ENCODE results near the gene RNF7.
"Not testable (repeated sequence)": the region's sequence is repeated elsewhere in the genome, so short reads cannot be mapped to it uniquely, and the experiment has no call there.

RNF7 gene

GRCh38 chr3:141738022-141738890 lies at the start of gene RNF7:
Gene RNF7 (plus strand): TSS chr3:141738298. CDS start chr3:141738342, 44 bp downstream.
- intact Hi-C loops (cut with micrococcal nuclease), result loop anchor here (1.0 to 10.0 kb wide), 7 partner anchors 46 to 233 kb away; partner anchors contain the start of gene ATP1B3
- peaks cover 25% of the 10 kb centered on the region for H3K36me3 Mint-ChIP-seq (ENCODE audit: low read depth)
- peak within 1 kb of the TSS; percentile 99 for H3K4me3 Mint-ChIP-seq
- peak within 1 kb of the TSS; percentile 100 for H3K27ac Mint-ChIP-seq
- H3K4me1 Mint-ChIP-seq (ENCODE audit: low read depth), result peaks cover 46% of the 10 kb centered on the region
- H3K27me3 Mint-ChIP-seq, result no peaks in the 10 kb centered on the region
- no peaks in the 10 kb centered on the region for H3K9me3 Mint-ChIP-seq

DNA sequence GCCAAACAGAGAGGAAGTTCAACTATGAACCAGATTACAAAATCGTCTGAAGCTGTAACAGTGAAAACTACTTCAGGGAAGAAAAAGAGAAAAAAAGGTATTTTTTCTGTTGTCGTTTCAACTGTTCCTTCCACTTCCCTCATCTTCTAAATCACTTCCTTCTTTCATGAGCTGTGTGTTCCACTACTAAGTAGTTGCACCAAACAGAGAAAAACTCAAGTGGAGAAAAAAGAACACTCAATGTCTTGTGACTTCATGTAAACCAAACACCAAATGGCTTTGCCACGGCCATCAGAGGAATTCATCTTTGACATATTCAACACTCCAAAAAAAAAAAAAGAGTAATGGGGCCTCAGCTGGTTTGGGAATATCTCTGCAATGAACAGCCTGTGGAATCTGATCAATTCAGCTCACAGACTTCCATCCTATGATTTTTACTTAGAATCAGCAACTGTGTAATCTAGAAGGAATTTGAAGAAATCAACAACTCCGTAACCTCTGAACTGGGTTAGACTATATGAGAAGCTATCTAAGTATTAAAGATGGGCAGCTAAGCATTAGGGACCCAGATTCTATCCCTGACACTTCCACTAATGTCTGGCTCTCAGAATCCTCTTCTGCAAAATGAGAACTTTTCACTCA lies 47.5 kb upstream of the RNF7 start:
- Mint-ChIP-seq H3K27ac (peak overlapping the region; percentile 58), H3K4me3 (no peak overlapping the region), H3K36me3 (ENCODE audit: low read depth) (no peaks in the 10 kb centered on the region), H3K9me3 (no peaks in the 10 kb centered on the region), H3K4me1 (ENCODE audit: low read depth) (peaks cover 33% of the 10 kb centered on the region), H3K27me3 (no peaks in the 10 kb centered on the region)
- intact Hi-C loops (cut with micrococcal nuclease), result loop anchor here (5.0 kb wide), 2 partner anchors 33 to 47 kb away; partner anchors contain the start of gene RNF7

- not testable (repeated sequence) for H3K4me3 Mint-ChIP-seq; H3K9me3 Mint-ChIP-seq; H3K27ac Mint-ChIP-seq; H3K36me3 Mint-ChIP-seq (ENCODE audit: low read depth); H3K27me3 Mint-ChIP-seq
- intact Hi-C loops (cut with micrococcal nuclease), result loop anchor here (5.0 kb wide), 2 partner anchors 34 to 46 kb away; partner anchors contain the start of gene RNF7
- H3K4me1 Mint-ChIP-seq (ENCODE audit: low read depth), result peaks cover 23% of the 10 kb centered on the region
These were observed 46.6 kb upstream of the RNF7 start for GRCh38 chr3:141691471-141691870.

DNA sequence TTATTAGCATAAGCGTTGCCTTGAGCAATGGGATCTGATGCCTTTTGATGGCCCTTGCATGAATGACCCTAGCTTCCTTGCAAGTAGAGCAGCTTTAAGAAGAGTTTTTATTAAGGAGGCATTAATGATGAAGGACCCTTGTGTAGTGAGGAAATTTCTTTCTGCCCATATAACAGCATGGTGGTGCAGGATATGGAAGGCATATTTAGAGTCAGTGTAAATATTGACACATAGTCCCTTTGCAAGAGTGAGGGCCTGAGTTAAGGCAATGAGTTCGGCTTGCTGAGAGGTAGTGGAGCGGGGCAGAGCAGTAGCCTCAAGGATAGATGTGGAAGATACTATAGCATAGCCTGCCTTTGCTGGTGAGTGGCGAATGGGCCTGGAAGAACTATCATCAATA lies 45.1 kb upstream of the RNF7 start:
- not testable (repeated sequence) for H3K27me3 Mint-ChIP-seq; H3K4me3 Mint-ChIP-seq; H3K36me3 Mint-ChIP-seq (ENCODE audit: low read depth); H3K9me3 Mint-ChIP-seq; H3K27ac Mint-ChIP-seq
- intact Hi-C loops (cut with micrococcal nuclease), result loop anchor here (5.0 kb wide), 2 partner anchors 36 to 44 kb away; partner anchors contain the start of gene RNF7
- peaks cover 17% of the 10 kb centered on the region for H3K4me1 Mint-ChIP-seq (ENCODE audit: low read depth)

- intact Hi-C loops (cut with micrococcal nuclease), result no loop called here
- Mint-ChIP-seq H3K4me3 (no peak overlapping the region), H3K27ac (no peak overlapping the region), H3K9me3 (no peaks in the 10 kb centered on the region), H3K36me3 (ENCODE audit: low read depth) (no peaks in the 10 kb centered on the region), H3K27me3 (no peaks in the 10 kb centered on the region), H3K4me1 (ENCODE audit: low read depth) (no peaks in the 10 kb centered on the region)
These were observed 38.8 kb upstream of the RNF7 start for GRCh38 chr3:141699324-141699723.

GRCh38 chr3:141699897-141700296 lies 38.2 kb upstream of the RNF7 start:
- Mint-ChIP-seq H3K27me3 (no peaks in the 10 kb centered on the region), H3K4me3 (no peak overlapping the region), H3K4me1 (ENCODE audit: low read depth) (no peaks in the 10 kb centered on the region), H3K27ac (no peak overlapping the region), H3K36me3 (ENCODE audit: low read depth) (no peaks in the 10 kb centered on the region), H3K9me3 (no peaks in the 10 kb centered on the region)
- intact Hi-C loops (cut with micrococcal nuclease), result no loop called here

DNA sequence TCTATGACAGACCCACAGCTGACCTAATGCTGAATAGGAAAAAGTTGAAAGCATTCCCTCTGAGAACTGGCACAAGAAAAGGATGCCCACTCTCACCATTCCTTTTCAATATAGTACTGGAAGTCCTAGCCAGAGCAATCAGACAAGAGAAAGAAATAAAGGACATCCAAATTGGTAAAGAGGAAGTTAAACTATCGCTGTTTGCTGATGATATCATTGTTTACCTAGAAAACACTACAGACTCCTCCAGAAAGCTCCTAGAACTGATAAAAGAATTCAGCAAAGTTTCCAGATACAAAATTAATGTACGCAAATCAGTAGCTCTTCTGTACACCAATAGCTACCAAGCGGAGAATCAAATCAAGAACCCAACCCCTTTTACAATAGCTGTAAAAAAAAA lies 34.7 kb upstream of the RNF7 start:
- H3K36me3 Mint-ChIP-seq (ENCODE audit: low read depth); intact Hi-C loops (cut with micrococcal nuclease); H3K27me3 Mint-ChIP-seq; H3K9me3 Mint-ChIP-seq; H3K4me1 Mint-ChIP-seq (ENCODE audit: low read depth); H3K27ac Mint-ChIP-seq; H3K4me3 Mint-ChIP-seq: not testable (repeated sequence)

- H3K36me3 Mint-ChIP-seq (ENCODE audit: low read depth), result no peaks in the 10 kb centered on the region
- intact Hi-C loops (cut with micrococcal nuclease), result no loop called here
- H3K27me3 Mint-ChIP-seq, result no peaks in the 10 kb centered on the region
- peaks cover 23% of the 10 kb centered on the region for H3K4me1 Mint-ChIP-seq (ENCODE audit: low read depth)
- H3K27ac Mint-ChIP-seq, result no peak overlapping the region
- H3K4me3 Mint-ChIP-seq, result no peak overlapping the region
- no peaks in the 10 kb centered on the region for H3K9me3 Mint-ChIP-seq
These were observed 30.3 kb upstream of the RNF7 start for GRCh38 chr3:141707741-141708203.

- intact Hi-C loops (cut with micrococcal nuclease), result no loop called here
These were observed 29.7 kb upstream of the RNF7 start for GRCh38 chr3:141708367-141708766.

GRCh38 chr3:141709126-141709770 lies 28.9 kb upstream of the RNF7 start:
- peaks cover 24% of the 10 kb centered on the region for H3K4me1 Mint-ChIP-seq (ENCODE audit: low read depth)
- H3K9me3 Mint-ChIP-seq, result no peaks in the 10 kb centered on the region
- H3K27me3 Mint-ChIP-seq, result no peaks in the 10 kb centered on the region
- H3K36me3 Mint-ChIP-seq (ENCODE audit: low read depth), result no peaks in the 10 kb centered on the region
- no peak overlapping the region for H3K4me3 Mint-ChIP-seq
- intact Hi-C loops (cut with micrococcal nuclease), result no loop called here
- H3K27ac Mint-ChIP-seq, result no peak overlapping the region

More at GRCh38 chr3:141708367-141708766, 29.7 kb upstream of the RNF7 start:
- H3K4me1 Mint-ChIP-seq (ENCODE audit: low read depth), result peaks cover 24% of the 10 kb centered on the region
- H3K9me3 Mint-ChIP-seq, result no peaks in the 10 kb centered on the region
- no peak overlapping the region for H3K4me3 Mint-ChIP-seq
- H3K36me3 Mint-ChIP-seq (ENCODE audit: low read depth), result no peaks in the 10 kb centered on the region
- no peaks in the 10 kb centered on the region for H3K27me3 Mint-ChIP-seq
- H3K27ac Mint-ChIP-seq, result no peak overlapping the region

GRCh38 chr3:141710121-141710520 lies 28.0 kb upstream of the RNF7 start:
- H3K4me3 Mint-ChIP-seq, result no peak overlapping the region
- H3K27me3 Mint-ChIP-seq, result no peaks in the 10 kb centered on the region
- H3K9me3 Mint-ChIP-seq, result no peaks in the 10 kb centered on the region
- intact Hi-C loops (cut with micrococcal nuclease), result no loop called here
- no peak overlapping the region for H3K27ac Mint-ChIP-seq
- no peaks in the 10 kb centered on the region for H3K36me3 Mint-ChIP-seq (ENCODE audit: low read depth)
- H3K4me1 Mint-ChIP-seq (ENCODE audit: low read depth), result peaks cover 24% of the 10 kb centered on the region

DNA sequence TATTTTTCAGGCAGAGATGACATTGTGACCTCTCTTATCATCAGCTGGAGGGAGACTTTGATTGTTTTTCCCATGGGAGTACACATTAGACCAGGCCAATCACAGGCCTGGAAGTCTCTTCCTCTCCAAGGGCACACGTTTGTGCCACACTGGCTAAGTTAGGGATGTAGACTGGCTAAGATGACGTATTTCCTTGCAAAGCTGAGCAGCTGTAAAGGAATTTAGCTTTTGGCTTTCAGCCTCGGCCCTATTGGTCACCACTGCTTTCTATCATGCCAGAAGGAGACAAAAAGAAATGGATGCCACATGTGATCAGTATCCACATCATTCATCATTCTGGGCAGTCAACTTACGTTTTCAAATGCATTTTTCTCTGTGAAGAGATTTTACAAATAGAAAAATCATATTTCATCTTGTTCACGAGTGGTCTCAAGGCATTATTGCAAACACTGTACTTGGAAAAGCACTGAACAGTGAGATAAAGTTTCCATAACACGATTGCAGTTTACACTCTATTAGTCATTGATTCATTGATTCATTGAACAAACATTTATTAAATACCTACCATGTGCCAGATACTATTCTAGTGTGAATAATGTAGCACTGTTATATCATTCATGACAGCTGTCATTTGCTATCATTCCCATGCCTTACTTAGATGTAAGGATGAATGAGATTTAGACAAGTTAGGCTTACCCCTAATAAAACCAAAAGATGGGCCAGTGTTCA lies 27.0 kb upstream of the RNF7 start:
- Mint-ChIP-seq H3K36me3 (ENCODE audit: low read depth) (no peaks in the 10 kb centered on the region), H3K9me3 (no peaks in the 10 kb centered on the region), H3K4me1 (ENCODE audit: low read depth) (peaks cover 24% of the 10 kb centered on the region), H3K27ac (no peak overlapping the region), H3K4me3 (no peak overlapping the region), H3K27me3 (no peaks in the 10 kb centered on the region)
- intact Hi-C loops (cut with micrococcal nuclease), result no loop called here

- Mint-ChIP-seq H3K36me3 (ENCODE audit: low read depth) (no peaks in the 10 kb centered on the region), H3K27me3 (no peaks in the 10 kb centered on the region)
These were observed 23.4 kb upstream of the RNF7 start for GRCh38 chr3:141714671-141715070.

More at GRCh38 chr3:141714671-141715070, 23.4 kb upstream of the RNF7 start:
- Mint-ChIP-seq H3K4me3 (no peak overlapping the region), H3K27ac (no peak overlapping the region), H3K9me3 (no peaks in the 10 kb centered on the region), H3K4me1 (ENCODE audit: low read depth) (peaks cover 7% of the 10 kb centered on the region)
- intact Hi-C loops (cut with micrococcal nuclease), result no loop called here
